Mesenchymal stem cell (in vitro differentiated cells and primary cell): ENCODE results near the gene GALNT2.

Source experiments
- DNase-seq: peaks from one replicate; pipeline ENCODE4 v3.0.0-alpha.2; 2013
- H2AFZ ChIP-seq: one replicate; pipeline ENCODE4 v1.6.1; 2013; ENCODE audit warnings: low read depth, mild to moderate bottlenecking, control low read depth, inconsistent platforms, low read length, moderate library complexity
- H2AK5ac ChIP-seq: 2 replicates; pipeline ENCODE4 v1.6.1; 2013; ENCODE audit warnings: low read length, moderate library complexity, mild to moderate bottlenecking, inconsistent platforms; ENCODE audit not compliant: severe bottlenecking
- H2BK120ac ChIP-seq: one replicate; pipeline ENCODE4 v1.6.1; 2013; ENCODE audit warnings: low read depth, mild to moderate bottlenecking, inconsistent platforms, low read length, moderate library complexity
- H2BK12ac ChIP-seq, 2 experiments: one replicate each; pipeline ENCODE4 v1.6.1; 2013; ENCODE audit warnings: inconsistent platforms in 2 of 2, low read length in 2 of 2, mild to moderate bottlenecking in 2 of 2, moderate library complexity in 2 of 2, control low read depth in 1 of 2
- H2BK15ac ChIP-seq: one replicate; pipeline ENCODE4 v1.6.1; 2013; ENCODE audit warnings: mild to moderate bottlenecking, low read depth, inconsistent platforms; ENCODE audit not compliant: poor library complexity, severe bottlenecking
- H2BK5ac ChIP-seq: 2 replicates; pipeline ENCODE4 v1.6.1; 2013; ENCODE audit warnings: low read depth, mild to moderate bottlenecking, low read length, control low read depth, inconsistent platforms; ENCODE audit not compliant: poor library complexity, severe bottlenecking
- H3K14ac ChIP-seq, 2 experiments: one replicate each; pipeline ENCODE4 v1.6.1; 2013; ENCODE audit warnings: inconsistent platforms in 2 of 2, low read length in 2 of 2, control low read depth in 1 of 2, mild to moderate bottlenecking in 1 of 2, moderate library complexity in 1 of 2
- H3K18ac ChIP-seq, 2 experiments: one replicate each; pipeline ENCODE4 v1.6.1; 2013; ENCODE audit warnings: inconsistent platforms in 2 of 2, low read length in 2 of 2, control low read depth in 1 of 2, low read depth in 1 of 2, mild to moderate bottlenecking in 1 of 2
- H3K23ac ChIP-seq, 2 experiments: one replicate each; pipeline ENCODE4 v1.6.1; 2013; ENCODE audit warnings: inconsistent platforms in 2 of 2, low read length in 2 of 2, mild to moderate bottlenecking in 2 of 2, moderate library complexity in 2 of 2, control low read depth in 1 of 2
- H3K27ac ChIP-seq: 2 replicates; pipeline ENCODE4 v1.5.1; 2013; ENCODE audit warnings: mild to moderate bottlenecking, moderate library complexity, low read length, control low read depth, inconsistent platforms; ENCODE audit not compliant: poor library complexity, severe bottlenecking
- H3K27me3 ChIP-seq, 2 experiments: 2 replicates each; pipeline versions ENCODE4 v1.6.1 to v1.7.0; 2013; ENCODE audit warnings: low read length in 2 of 2, mild to moderate bottlenecking in 2 of 2, moderate library complexity in 2 of 2, control low read depth in 1 of 2, inconsistent platforms in 1 of 2; ENCODE audit not compliant: control insufficient read depth in 1 of 2, insufficient read depth in 1 of 2
- H3K36me3 ChIP-seq, 2 experiments: 2 replicates each; pipeline versions ENCODE4 v1.6.1 to v1.7.0; 2013; ENCODE audit warnings: low read length in 2 of 2, control low read depth in 1 of 2, inconsistent platforms in 1 of 2, low read depth in 1 of 2, mild to moderate bottlenecking in 1 of 2; ENCODE audit not compliant: insufficient read depth in 2 of 2, control insufficient read depth in 1 of 2
- H3K4ac ChIP-seq, 2 experiments: one replicate each; pipeline ENCODE4 v1.6.1; 2013; ENCODE audit warnings: inconsistent platforms in 2 of 2, low read length in 2 of 2, mild to moderate bottlenecking in 2 of 2, moderate library complexity in 2 of 2, control low read depth in 1 of 2, low read depth in 1 of 2
- H3K4me1 ChIP-seq: 2 replicates; pipeline ENCODE4 v1.6.1; 2013; ENCODE audit warnings: low read depth, low read length, control low read depth; ENCODE audit not compliant: control insufficient read depth, insufficient read depth
- H3K4me2 ChIP-seq: 2 replicates; pipeline ENCODE4 v1.6.1; 2013; ENCODE audit warnings: low read length, mild to moderate bottlenecking, inconsistent platforms; ENCODE audit not compliant: poor library complexity, severe bottlenecking
- H3K4me3 ChIP-seq, 2 experiments: 2 replicates each; pipeline versions ENCODE4 v1.5.1 to v1.7.0; 2013; ENCODE audit warnings: low read length in 2 of 2, mild to moderate bottlenecking in 2 of 2, control low read depth in 1 of 2, low read depth in 1 of 2; ENCODE audit not compliant: insufficient read depth in 1 of 2
- H3K79me1 ChIP-seq: replicated peaks from 2 replicates; pipeline ENCODE4 v1.6.1; 2013; ENCODE audit warnings: mild to moderate bottlenecking, control low read depth, low read length, inconsistent platforms; ENCODE audit not compliant: poor library complexity, severe bottlenecking
- H3K9ac ChIP-seq: 2 replicates; pipeline ENCODE4 v1.7.0; 2013; ENCODE audit warnings: mild to moderate bottlenecking, low read length, moderate library complexity
- H3K9me3 ChIP-seq: 2 replicates; pipeline ENCODE4 v1.7.0; 2013; ENCODE audit warnings: mild to moderate bottlenecking, low read length; ENCODE audit not compliant: control insufficient read depth
- H4K8ac ChIP-seq: one replicate; pipeline ENCODE4 v1.6.1; 2013; ENCODE audit warnings: inconsistent platforms, mild to moderate bottlenecking, low read length, moderate library complexity
- H4K91ac ChIP-seq: one replicate; pipeline ENCODE4 v1.6.1; 2013; ENCODE audit warnings: mild to moderate bottlenecking, low read length, inconsistent platforms
- WGBS: methylation state at CpG from one replicate; pipeline ENCODE4 v1.1.7; 2013; ENCODE audit warnings: mixed read lengths; 5-methylcytosine and 5-hydroxymethylcytosine counted together

The GALNT2 gene

GRCh38 chr1:230236301-230237008 is 169.4 kb downstream of the GALNT2 start:
- H2AK5ac ChIP-seq, result no peak overlapping the region
- WGBS, result 93% methylated on average over 10 of the region's 11 CpGs

GRCh38 chr1:230237009-230237370 is 170.0 kb downstream of the GALNT2 start:
- no peak overlapping the region for H2BK15ac ChIP-seq
- no peak overlapping the region for H3K9ac ChIP-seq
- no peak overlapping the region for H3K23ac ChIP-seq
- no peak overlapping the region for H2AFZ ChIP-seq
- no peak overlapping the region for H3K4me2 ChIP-seq
- H2AK5ac ChIP-seq, result no peak overlapping the region
- no peak overlapping the region for H2BK12ac ChIP-seq
- H3K4me3 ChIP-seq, result no peak overlapping the region
- H2BK120ac ChIP-seq, result no peak overlapping the region
- no peak overlapping the region for H4K91ac ChIP-seq
- no peak overlapping the region for H3K18ac ChIP-seq
- H3K79me1 ChIP-seq, result peaks cover 32% of the 10 kb centered on the region
- 77% methylated on average over 3 of the region's 3 CpGs for WGBS
- H3K4ac ChIP-seq, result no peak overlapping the region
- peaks cover 2% of the 10 kb centered on the region for H3K4me1 ChIP-seq
- no peak for DNase-seq
- H4K8ac ChIP-seq, result no peak overlapping the region
- H3K36me3 ChIP-seq, result peaks cover 10 to 46% of the 10 kb centered on the region in 2 experiments
- H3K27me3 ChIP-seq, result no peaks in the 10 kb centered on the region
- H3K14ac ChIP-seq, result no peak overlapping the region
- H3K9me3 ChIP-seq, result peaks cover 3% of the 10 kb centered on the region
- no peak overlapping the region for H3K27ac ChIP-seq
- H2BK5ac ChIP-seq, result no peak overlapping the region

More at GRCh38 chr1:230236301-230237008, 169.4 kb downstream of the GALNT2 start:
- H4K91ac ChIP-seq, result no peak overlapping the region
- H3K27me3 ChIP-seq, result no peaks in the 10 kb centered on the region
- no peak overlapping the region for H3K23ac ChIP-seq
- H3K18ac ChIP-seq, result no peak overlapping the region
- no peak overlapping the region for H2AFZ ChIP-seq
- H3K79me1 ChIP-seq, result peaks cover 29% of the 10 kb centered on the region
- no peak overlapping the region for H3K4me3 ChIP-seq
- H3K4ac ChIP-seq, result no peak overlapping the region
- H3K27ac ChIP-seq, result no peak overlapping the region
- no peak overlapping the region for H2BK5ac ChIP-seq
- H3K4me1 ChIP-seq, result peaks cover 2% of the 10 kb centered on the region
- no peak overlapping the region for H3K4me2 ChIP-seq
- H3K14ac ChIP-seq, result no peak overlapping the region
- no peak overlapping the region for H4K8ac ChIP-seq
- DNase-seq, result no peak
- H2BK12ac ChIP-seq, result no peak overlapping the region
- H3K9me3 ChIP-seq, result peaks cover 3% of the 10 kb centered on the region
- H2BK15ac ChIP-seq, result no peak overlapping the region
- H3K9ac ChIP-seq, result no peak overlapping the region
- no peak overlapping the region for H2BK120ac ChIP-seq
- H3K36me3 ChIP-seq, result peaks cover 10 to 43% of the 10 kb centered on the region in 2 experiments

- no peak overlapping the region for H3K4me2 ChIP-seq
- H3K4ac ChIP-seq, result no peak overlapping the region
- peaks cover 3% of the 10 kb centered on the region for H3K9me3 ChIP-seq
- H3K23ac ChIP-seq, result no peak overlapping the region
- no peak overlapping the region for H3K4me3 ChIP-seq
- H4K8ac ChIP-seq, result no peak overlapping the region
- peaks cover 32% of the 10 kb centered on the region for H3K79me1 ChIP-seq
- no peak overlapping the region for H3K18ac ChIP-seq
- no peak overlapping the region for H2BK15ac ChIP-seq
- H3K27ac ChIP-seq, result no peak overlapping the region
- no peak for DNase-seq
- H4K91ac ChIP-seq, result no peak overlapping the region
- no peak overlapping the region for H2AFZ ChIP-seq
- H3K4me1 ChIP-seq, result peaks cover 2% of the 10 kb centered on the region
- no peak overlapping the region for H2BK12ac ChIP-seq
- H2BK120ac ChIP-seq, result no peak overlapping the region
- peaks cover 10 to 51% of the 10 kb centered on the region in 2 experiments for H3K36me3 ChIP-seq
- WGBS, result 98% methylated on average over 5 of the region's 5 CpGs
- no peaks in the 10 kb centered on the region for H3K27me3 ChIP-seq
- H3K14ac ChIP-seq, result no peak overlapping the region
- H2AK5ac ChIP-seq, result no peak overlapping the region
- no peak overlapping the region for H3K9ac ChIP-seq
- H2BK5ac ChIP-seq, result no peak overlapping the region
Observed at GRCh38 chr1:230237805-230238204, 170.8 kb downstream of the GALNT2 start.

- Histone ChIP-seq H2BK15ac (no peak overlapping the region), H3K4ac (no peak overlapping the region), H2BK5ac (no peak overlapping the region), H3K14ac (no peak overlapping the region), H3K9ac (no peak overlapping the region), H2AFZ (no peak overlapping the region), H3K23ac (no peak overlapping the region), H3K27me3 (no peaks in the 10 kb centered on the region), H2AK5ac (no peak overlapping the region), H3K9me3 (peaks cover 3% of the 10 kb centered on the region), H4K8ac (no peak overlapping the region), H4K91ac (no peak overlapping the region), H3K18ac (no peak overlapping the region), H2BK120ac (no peak overlapping the region), H3K27ac (no peak overlapping the region), H3K36me3 (peaks cover 18 to 68% of the 10 kb centered on the region in 2 experiments), H3K4me2 (no peak overlapping the region), H3K4me3 (no peak overlapping the region), H3K4me1 (peaks cover 10% of the 10 kb centered on the region), H2BK12ac (no peak overlapping the region), H3K79me1 (peaks cover 22% of the 10 kb centered on the region)
- WGBS, result 97% methylated on average over 5 of the region's 5 CpGs
- no peak for DNase-seq
Observed at GRCh38 chr1:230240446-230241086, 173.5 kb downstream of the GALNT2 start.
